ENCODE results near the gene CASP6.

GRCh38 chr4:109684727-109685126, 18.5 kb downstream of the CASP6 start:
- TF ChIP-seq YY1 (IDR thresholded peaks at IDR 0.05; ENCODE audit: insufficient read depth, insufficient read length) (no peak), SUZ12 (IDR thresholded peaks at IDR 0.05; ENCODE audit: extremely low read depth, insufficient read depth, insufficient read length) (no peak)
